GM12801 (cell line): Measurements from ENCODE around the gene UBAP1.

Experiments
- CTCF ChIP-seq: IDR thresholded peaks from one replicate; pipeline ENCODE4 v1.5.1; 2011; ENCODE audit warnings: control low read depth; ENCODE audit not compliant: insufficient read length; ENCODE audit errors: extremely low read depth

UBAP1 gene

GRCh38 chr9:34220218-34220617, 41.4 kb downstream of the UBAP1 start:
- TF ChIP-seq CTCF, result no peak

DNA sequence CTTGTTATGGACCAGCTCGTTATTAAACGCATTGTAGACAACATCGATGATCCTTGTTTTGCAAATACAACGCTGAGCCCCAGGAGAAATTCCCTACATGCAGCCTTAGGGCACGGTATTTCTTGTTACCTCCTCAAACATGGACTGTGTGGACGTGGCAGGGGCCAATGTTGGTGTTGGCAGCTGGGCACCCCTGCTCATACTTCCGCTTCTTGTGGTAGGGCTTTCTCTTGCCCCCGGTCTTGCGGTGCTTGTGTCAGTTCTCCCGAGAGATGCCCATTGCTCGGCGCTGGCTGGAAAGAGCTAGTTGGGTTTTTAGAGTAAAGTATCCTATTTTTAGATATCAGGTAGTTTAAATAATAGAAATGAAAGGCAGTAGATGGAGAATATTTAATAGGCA, 45.5 kb downstream of the UBAP1 start:
- no peak for TF ChIP-seq CTCF

DNA sequence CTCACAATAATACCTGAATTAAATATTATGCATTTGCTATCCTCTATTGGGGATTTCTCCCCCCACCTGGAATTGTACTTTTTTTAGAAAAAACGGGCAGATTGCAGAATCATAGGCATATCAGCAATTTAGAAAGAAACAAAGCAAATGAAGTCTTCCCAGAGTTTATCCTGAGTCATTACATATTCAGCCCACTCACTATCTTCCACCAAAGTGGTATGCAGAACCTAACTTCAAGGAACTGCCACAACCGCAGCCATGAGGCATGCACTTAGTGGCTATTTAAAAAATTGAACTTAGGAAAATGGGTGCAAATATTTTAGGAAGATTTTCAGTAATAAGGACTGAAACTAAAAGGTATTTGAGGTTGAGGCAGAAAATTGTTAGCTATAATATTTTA, 48.6 kb downstream of the UBAP1 start:
- no peak for TF ChIP-seq CTCF

DNA sequence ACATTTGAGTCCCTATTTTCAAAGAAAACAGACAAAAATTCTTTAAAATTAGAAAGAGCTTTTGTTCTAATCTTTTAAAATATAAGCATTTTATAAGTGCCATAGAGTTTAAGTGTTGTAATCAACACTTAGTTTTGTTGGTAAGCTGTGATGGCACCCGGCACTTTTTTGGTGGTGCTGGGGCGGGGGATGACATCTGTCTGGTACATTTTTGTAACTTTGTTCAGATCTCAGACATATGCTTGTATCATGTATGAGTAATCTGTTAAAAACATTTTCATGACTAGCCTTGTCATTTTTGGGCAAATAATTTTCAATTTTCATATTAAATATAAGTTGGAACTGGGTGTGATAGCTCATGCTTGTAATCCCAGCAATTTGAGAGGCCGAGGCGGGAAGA, 51.7 kb downstream of the UBAP1 start:
- no peak for TF ChIP-seq CTCF

DNA sequence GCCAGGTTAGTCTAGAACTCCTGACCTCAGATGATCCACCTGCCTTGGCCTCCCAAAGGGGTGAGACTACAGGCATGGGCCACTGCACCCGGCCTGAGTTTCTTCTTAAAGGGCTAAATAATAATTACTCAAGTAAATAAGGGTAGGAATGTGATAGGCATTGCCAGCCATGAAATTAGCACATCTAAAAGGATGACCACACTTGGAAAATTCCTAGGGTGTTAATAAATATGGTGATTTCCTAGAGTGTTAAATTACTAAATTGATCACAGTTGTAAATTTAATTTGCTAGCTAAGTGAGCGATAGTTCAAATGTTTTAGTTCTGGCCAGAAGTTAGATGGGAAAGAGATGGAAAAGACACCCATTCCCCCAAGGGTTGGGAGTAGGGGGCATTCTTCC, 53.4 kb downstream of the UBAP1 start:
- no peak for TF ChIP-seq CTCF

- TF ChIP-seq CTCF, result no peak
Measured at GRCh38 chr9:34233672-34234071, 54.8 kb downstream of the UBAP1 start.

- TF ChIP-seq CTCF, result no peak
Measured at GRCh38 chr9:34237836-34238235, 59.0 kb downstream of the UBAP1 start.

- no peak for TF ChIP-seq CTCF
Measured at GRCh38 chr9:34240006-34240405, 61.2 kb downstream of the UBAP1 start.
